GM18861 (cell line): ENCODE results near the gene MEF2A.

Source experiments
- ATAC-seq: cut with Tn5 transposase; IDR thresholded peaks from one replicate; pipeline ENCODE4 v1.9.1; 2021; ENCODE audit not compliant: unreplicated experiment

Gene MEF2A

GRCh38 chr15:99753066-99753465 is 187.3 kb downstream of the MEF2A start:
- no peak for ATAC-seq

GRCh38 chr15:99755692-99756409 is 190.1 kb downstream of the MEF2A start:
- ATAC-seq: peak; percentile 86

- ATAC-seq: no peak
Measured at GRCh38 chr15:99762288-99762687, 196.5 kb downstream of the MEF2A start.

- ATAC-seq: no peak
Measured at GRCh38 chr15:99763827-99764226, 198.0 kb downstream of the MEF2A start.

GRCh38 chr15:99764522-99764921 is 198.7 kb downstream of the MEF2A start:
- no peak for ATAC-seq
